NCI-H524 (cell line): ENCODE measurements around the gene FBLN1.

Source experiments
- DNase-seq, 2 experiments: peaks; one replicate each; lab custom pipeline; 2025; lab: John Stamatoyannopoulos, UW

FBLN1 gene

GRCh38 chr22:45640941-45641621 lies 138.4 kb downstream of the FBLN1 start:
- DNase-seq, result no peak

GRCh38 chr22:45642986-45643385 lies 140.3 kb downstream of the FBLN1 start:
- no peak for DNase-seq

GRCh38 chr22:45644714-45645113 lies 142.0 kb downstream of the FBLN1 start:
- no peak for DNase-seq

- no peak for DNase-seq
These were observed 142.5 kb downstream of the FBLN1 start for GRCh38 chr22:45645150-45645525.

GRCh38 chr22:45645526-45646414 lies 143.1 kb downstream of the FBLN1 start:
- peak; percentile 39 to 48 for DNase-seq

- no peak for DNase-seq
These were observed 145.0 kb downstream of the FBLN1 start for GRCh38 chr22:45647532-45648225.

- DNase-seq, result peak; percentile 28 to 57
These were observed 145.8 kb downstream of the FBLN1 start for GRCh38 chr22:45648301-45649117.

- no peak for DNase-seq
These were observed 147.1 kb downstream of the FBLN1 start for GRCh38 chr22:45649809-45650208.

- DNase-seq, result no peak
These were observed 148.0 kb downstream of the FBLN1 start for GRCh38 chr22:45650721-45651120.
